22Rv1 (cell line): Measurements from ENCODE around the gene SEMA5A.

Source experiments
- CTCF ChIP-seq: fragments of 450-650 bp; IDR thresholded peaks from 2 replicates; pipeline ENCODE4 v1.5.1; 2017; ENCODE audit warnings: mild to moderate bottlenecking
- ZFX ChIP-seq: fragments of 450-650 bp; IDR thresholded peaks from 2 replicates; pipeline ENCODE4 v1.6.1; 2017; ENCODE audit warnings: antibody characterized with exemption, borderline replicate concordance

- TF ChIP-seq CTCF = no peak
- TF ChIP-seq ZFX = no peak
Observed at GRCh38 chr5:9124838-9125237, 421.0 kb downstream of the SEMA5A start.
